ENCODE data around the gene TBC1D21.
"Not testable (repeated sequence)": the region's sequence is repeated elsewhere in the genome, so short reads cannot be mapped to it uniquely, and the experiment has no call there.

The TBC1D21 gene

GRCh38 chr15:73931441-73931840 lies 58.1 kb downstream of the TBC1D21 start:
- DNase-seq, result no peak

- DNase-seq, result no peak
Observed at GRCh38 chr15:73932381-73933191, 59.2 kb downstream of the TBC1D21 start.

GRCh38 chr15:73934281-73934680 lies 60.9 kb downstream of the TBC1D21 start:
- no peak for DNase-seq

- DNase-seq, result peak; percentile 77
Observed at GRCh38 chr15:73935547-73935946, 62.2 kb downstream of the TBC1D21 start.

- peak; percentile 72 for DNase-seq
Observed at GRCh38 chr15:73936181-73936580, 62.8 kb downstream of the TBC1D21 start.

GRCh38 chr15:73936588-73937290 lies 63.4 kb downstream of the TBC1D21 start:
- DNase-seq, result no peak

GRCh38 chr15:73937296-73937695 lies 63.9 kb downstream of the TBC1D21 start:
- no peak for DNase-seq

GRCh38 chr15:73937726-73938125 lies 64.4 kb downstream of the TBC1D21 start:
- no peak for DNase-seq

GRCh38 chr15:73938516-73938915 lies 65.2 kb downstream of the TBC1D21 start:
- not testable (repeated sequence) for DNase-seq
